ENCODE measurements around the gene CHKA.

CHKA gene

DNA sequence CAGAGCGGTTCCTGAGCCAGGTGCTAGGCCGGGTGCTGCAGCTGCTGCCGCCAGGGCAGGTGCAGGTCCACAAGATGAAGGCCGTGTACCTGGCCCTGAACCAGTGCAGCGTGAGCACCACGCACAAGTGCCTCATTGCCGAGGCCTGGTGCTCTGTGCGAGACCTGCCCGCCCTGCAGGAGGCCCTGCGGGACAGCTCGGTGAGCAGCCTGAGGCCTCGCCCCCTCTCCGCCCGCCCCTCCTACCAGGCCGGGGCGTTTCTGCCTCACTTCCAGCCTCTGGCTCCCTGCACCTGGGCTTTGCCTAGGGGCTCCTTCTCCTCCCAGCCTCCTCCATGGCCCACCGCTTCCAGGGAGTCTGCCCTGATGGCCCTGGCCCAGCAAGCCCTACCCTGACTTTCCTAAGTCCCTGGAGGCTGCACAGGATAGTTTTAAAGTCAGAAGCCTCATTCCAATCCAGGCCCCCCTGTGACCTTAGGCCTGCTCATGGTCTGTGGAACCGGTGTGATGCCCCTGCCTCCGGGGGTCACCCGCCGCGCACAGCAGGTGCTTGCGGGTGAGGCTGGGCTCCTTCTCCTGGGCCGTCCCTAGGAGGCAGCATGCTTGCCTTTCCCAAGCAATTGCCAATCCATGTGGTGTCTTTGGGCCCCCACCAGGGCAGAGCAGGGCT is 76.9 kb downstream of the CHKA start:
- DNase-seq (ENCODE audit: low spot score): no peak

DNA sequence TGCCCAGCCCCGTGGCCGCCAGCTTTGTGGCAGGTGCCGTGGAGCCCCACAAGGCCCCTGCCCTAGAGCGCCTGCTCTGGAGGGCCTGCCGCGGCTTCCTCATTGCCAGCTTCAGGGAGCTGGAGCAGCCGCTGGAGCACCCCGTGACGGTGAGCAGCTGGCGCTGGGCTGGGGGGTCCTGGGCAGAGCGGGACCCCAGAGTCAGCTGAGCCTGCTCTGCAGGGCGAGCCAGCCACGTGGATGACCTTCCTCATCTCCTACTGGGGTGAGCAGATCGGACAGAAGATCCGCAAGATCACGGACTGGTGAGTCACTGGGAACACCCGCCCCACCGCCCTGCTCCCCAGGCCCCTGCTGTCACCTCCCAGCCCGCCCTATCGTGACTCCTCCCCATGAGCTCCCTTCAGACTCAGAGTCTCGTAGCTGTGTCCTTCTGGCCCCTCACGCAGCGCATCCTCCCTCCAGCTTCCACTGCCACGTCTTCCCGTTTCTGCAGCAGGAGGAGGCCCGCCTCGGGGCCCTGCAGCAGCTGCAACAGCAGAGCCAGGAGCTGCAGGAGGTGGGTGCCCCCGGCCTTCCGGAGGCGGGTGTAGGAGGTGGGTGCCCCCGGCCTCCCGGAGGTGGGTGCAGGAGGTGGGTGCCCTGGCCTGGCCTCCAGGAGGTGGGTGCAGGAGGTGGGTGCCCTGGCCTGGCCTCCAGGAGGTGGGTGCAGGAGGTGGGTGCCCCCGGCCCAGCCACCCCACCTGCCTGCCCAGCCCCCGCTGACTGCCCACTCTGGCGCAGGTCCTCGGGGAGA is 77.6 kb downstream of the CHKA start:
- DNase-seq (ENCODE audit: low spot score): peak; percentile 76

DNA sequence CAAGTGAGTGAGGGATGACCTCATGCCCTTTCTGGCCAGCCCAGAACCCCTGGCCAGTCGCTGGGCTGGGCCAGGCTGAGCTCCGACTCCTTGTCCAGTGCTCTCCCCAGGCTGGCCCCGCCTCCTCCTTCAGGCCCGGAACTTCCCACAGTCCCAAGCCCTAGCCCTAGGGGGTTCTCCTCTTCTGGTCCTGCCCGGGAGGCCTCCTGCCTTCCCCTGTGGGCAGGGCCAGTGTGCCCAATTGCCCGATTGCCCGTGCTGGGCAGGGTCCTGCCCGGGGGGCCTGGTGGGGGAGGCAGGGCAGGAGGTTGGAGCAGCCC is 78.2 kb downstream of the CHKA start:
- no peak for DNase-seq (ENCODE audit: low spot score)

DNA sequence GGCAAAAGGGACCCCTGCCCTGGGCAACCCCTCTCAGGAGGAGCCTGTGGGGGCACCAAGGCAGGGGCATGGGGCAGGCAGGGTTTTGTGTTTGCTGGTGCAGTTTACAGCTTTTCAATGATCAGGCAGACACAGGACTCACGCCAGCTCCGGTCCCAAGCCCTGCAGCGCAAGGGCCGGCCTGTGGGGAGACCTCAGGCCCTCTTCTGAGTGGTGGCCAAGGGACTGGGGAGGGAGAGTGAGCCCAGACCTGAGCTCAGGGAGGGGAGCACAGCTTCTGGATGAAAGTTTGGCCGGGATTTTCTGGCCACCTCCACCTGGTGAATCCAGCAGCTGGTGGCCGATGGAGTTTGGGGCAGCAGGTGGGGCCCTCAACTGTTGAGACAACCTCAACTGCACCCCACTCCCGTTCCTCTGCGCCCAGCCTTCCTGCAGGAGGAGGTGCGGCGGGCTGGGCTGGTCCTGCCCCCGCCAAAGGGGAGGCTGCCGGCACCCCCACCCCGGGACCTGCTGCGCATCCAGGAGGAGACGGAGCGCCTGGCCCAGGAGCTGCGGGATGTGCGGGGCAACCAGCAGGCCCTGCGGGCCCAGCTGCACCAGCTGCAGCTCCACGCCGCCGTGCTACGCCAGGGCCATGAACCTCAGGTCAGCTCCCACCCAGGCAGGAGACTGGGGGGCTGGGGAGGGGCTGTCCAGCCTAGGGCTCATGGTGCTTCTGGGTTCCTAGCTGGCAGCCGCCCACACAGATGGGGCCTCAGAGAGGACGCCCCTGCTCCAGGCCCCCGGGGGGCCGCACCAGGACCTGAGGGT is 78.8 kb downstream of the CHKA start:
- DNase-seq (ENCODE audit: low spot score): no peak

DNA sequence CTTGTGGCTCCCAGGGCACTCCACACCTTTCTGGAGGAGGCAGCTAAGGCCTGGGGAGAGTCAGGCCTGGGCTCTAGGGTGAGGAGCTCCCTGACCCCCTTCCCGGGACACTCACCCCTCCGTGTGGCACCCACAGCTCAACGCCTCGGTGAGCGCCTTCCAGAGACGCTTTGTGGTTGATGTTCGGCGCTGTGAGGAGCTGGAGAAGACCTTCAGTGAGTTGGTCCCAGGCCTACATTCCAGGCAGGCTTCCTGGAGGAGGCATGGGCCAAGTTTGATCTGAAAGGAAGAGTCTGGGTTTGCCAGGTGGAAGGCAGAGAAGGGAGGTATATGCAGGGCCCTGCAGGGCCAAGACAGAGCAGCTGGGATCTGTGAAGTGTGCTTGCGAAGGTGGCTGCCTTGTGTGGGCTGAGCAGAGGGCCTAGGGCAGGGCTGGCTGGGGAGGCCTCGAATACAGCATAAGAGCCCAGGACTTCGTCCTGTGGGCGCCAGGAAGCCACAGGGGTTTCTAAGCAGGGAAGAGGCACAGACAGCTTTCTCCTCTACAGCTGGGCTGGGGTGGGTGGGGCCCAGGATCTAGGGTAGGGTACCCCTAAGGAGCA is 79.5 kb downstream of the CHKA start:
- no peak for DNase-seq (ENCODE audit: low spot score)

DNA sequence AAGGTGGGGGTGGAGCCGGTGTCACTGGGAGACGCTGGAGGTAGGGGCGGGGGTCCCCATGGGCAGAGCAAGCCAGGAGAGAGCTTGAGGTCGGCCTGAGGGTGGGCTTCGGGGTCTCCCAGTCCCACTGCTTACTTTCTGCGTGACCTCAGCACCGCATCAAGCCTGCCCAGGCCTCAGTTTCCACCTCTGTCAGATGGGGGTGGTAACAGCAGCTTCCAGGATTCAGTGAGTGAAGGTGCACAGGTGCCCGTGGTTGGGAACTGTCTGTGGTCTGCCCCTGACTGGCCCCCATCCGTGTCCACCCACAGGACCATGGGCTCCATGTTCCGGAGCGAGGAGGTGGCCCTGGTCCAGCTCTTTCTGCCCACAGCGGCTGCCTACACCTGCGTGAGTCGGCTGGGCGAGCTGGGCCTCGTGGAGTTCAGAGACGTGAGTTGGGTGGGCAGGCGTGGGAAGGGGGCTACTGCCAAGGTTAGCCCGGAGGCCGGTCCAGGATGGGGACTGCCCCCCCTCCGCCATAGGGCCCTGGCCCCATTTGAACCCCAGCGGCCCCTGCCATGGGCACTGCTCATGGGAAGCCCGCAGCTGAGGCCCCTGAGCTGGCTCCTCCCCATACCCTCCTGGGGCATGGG is 80.1 kb downstream of the CHKA start:
- no peak for DNase-seq (ENCODE audit: low spot score)

DNA sequence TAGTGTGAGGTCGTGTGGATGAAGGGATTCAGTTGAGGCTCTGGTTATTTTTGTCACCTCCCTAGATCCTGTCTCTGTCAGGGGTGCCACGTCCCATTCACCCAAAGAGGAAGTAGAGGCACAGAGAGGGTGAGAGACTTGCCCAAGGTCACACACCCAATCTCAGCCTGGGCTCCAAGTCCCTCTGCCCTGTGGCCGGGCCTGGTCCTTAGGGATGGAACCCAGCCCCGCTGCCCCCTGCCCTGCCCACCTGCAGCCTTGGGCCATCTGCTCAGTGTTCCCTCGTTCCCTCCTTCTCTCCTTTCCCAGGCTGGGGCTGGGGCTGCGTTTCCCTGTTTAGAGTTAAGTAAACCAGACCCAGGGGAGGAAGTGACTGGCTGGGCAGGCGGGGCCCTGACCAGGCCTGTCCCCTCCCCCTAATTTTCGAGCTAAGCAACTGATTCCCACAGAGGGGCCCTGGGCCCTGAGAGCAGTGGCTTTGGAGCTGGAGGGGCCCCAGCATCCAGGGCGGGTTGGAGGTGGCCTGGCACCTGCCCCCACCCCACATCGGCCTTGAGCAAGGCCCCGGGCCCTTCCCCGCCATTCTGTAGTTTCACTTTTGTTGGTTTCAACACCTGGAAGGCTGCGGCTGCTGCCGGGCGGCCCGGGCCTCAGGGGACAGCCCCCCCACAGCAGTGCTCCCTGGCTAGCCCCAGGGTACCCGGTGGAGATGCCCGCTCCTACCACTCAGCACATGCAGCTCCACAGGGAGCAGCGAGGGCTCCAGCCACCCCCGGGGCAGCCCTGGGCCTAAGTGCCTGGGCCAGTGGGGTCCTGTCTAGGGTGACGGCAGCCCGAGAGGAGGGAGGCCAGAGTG is 80.9 kb downstream of the CHKA start:
- DNase-seq (ENCODE audit: low spot score): peak; percentile 64

DNA sequence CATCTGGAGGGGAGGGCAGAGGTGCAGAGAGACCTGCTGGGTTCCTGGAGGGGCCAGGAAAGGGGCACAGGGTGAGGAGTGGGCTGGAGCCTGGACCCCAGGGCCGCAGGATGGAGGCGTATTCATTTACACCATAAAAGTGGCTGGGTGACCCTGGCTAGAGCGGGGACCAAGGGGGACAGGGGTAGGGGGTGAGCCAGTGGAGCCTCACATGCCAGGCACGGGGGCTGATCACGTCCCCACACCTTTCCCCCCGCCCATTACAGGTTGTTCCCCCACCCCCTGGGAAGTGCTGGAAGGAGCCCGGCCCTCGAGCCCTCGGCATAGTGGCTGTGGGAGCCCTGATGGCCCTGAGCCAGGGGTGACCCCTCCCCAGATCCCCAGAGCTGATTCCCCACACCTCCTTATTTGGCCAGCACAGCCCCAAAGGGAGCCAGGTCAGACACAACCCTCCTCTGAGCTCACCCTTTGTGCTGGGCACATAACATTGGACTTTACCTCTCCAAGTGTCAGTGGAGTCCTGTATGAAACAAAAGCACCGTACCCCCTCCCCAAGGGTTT is 81.6 kb downstream of the CHKA start:
- DNase-seq (ENCODE audit: low spot score): no peak

DNA sequence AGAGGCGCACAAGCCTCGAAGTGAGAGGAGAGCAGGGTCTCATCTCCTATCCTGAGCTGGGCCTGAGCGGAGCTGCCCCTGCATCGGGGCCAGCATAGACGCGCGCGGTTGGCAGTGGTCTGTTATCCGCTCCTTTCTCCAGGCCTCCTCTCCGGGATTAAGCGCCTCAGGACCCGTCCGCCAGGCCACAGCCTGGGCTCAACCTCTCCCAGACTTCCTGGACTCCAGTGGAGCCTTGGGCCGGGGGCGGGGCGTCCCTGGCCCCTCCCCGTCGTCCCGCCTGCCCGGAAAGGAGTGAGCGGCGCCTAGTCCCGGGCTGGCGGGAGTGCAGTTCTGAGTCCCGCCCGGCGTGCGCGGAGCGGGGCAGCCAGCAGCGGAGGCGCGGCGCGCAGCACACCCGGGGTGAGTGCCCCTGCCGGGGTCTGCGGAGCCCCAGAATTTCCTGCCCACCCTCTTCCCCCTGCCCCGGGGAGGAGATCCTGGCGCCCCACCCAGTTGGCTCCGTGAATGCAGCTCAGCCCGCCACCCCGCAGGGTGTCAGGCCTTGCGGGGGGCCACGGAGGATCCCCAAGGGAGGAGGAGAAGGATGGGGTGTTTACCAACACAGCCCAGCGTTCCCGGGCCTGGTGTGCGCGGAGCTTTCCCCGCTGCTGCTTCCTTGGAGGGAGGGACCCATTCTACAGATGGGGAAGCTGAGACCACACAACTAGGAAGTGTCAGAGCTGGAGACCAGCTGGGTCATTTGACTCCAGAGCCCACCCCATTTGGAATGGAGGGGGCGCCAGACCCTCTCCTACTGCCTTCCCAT is 82.3 kb downstream of the CHKA start, which contains the start of gene TCIRG1:
Gene TCIRG1 (plus strand): TSS at position 308 of the 808 bp plus-strand sequence. CDS start 2,247 bp downstream, outside the sequence.
- peak; percentile 95 for DNase-seq (ENCODE audit: low spot score)

DNA sequence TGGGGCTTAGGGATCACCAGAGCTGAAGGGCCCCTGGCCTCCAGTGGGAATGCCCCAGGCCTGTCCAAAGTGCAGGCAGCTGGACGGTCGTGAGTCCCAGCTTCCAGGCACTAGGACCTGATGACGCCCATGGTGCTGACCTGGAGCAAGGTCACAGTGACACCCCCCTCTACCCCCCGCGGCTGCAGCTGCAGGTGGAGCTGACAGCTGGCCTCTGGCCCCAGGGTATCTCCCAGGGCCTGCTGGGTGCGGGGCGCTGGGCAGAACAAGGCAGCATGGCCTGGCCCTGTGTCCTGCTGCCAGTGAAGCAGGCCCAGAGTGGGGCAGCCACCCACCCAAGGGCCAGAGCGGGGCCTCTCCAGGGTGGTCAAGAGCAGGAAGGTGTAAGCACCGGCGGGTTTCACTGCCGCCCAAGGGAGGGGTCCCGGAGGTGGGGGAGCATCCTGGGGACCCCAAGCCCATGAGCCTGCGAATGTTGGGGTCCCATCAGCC is 82.9 kb downstream of the CHKA start:
- DNase-seq (ENCODE audit: low spot score): no peak

DNA sequence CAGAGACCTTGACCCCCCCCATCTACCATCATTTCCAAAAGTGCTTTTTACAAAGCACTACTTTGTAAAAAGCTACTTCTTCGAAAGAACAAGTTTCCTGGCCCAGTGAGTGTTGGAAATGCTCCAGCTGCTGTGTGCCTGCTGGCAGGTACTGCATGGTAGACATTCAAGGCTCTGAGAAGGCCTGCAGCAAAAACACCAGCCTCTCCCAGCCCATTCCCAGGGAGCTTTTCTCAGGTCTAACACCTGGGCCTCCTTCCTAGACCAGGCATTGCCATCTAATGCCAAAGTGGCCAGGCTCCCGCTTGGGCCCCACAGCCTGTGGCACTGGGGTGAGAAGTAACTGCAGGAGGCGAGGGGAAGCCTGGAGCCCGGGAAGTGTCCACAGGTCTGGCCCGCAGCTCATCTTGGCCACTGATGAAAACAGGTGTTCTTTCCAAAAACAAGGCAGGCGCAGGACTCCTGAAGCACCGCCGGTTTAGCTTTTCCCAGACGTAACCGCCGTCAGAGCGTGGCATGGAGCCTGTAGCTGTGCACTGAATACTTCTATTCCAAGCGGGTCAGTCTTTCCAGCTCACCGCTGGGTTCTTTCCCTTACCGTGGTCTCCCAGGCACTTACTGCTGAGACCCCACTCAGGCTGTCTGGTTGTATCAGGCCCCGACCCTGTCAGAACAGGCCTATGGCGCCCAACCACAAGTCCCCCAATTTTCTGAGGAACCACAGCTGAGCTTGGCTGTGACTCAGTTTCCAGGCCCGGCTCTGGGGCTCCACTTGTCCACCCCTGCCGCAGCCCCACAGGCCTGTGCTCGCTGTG is 83.6 kb downstream of the CHKA start:
- DNase-seq (ENCODE audit: low spot score): no peak

DNA sequence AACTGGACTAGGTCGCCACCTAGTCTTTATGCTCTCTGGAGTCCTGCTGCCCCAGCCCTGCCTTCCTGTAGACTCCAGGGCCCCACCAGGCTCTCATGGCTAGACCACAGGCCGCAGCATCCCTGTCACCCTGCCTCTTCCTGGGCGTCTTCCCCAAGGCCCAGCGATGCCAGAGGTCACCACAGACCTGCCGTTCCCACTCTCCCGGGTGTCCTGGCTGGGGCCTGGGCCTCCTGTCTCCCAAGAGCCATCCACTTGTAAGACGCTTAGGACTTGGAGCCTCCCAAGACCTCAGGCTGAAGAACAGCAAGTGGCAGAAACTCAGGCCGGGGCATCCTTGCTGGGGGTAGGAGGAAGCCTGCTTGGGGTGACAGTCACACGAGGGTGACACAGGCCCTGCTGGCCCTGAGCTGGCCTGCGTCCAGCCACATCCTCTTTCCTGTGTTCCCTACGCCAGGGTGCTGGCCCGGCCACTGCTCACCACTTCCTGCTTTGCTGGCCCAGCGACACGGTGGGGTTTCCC is 84.4 kb downstream of the CHKA start:
- DNase-seq (ENCODE audit: low spot score): no peak

DNA sequence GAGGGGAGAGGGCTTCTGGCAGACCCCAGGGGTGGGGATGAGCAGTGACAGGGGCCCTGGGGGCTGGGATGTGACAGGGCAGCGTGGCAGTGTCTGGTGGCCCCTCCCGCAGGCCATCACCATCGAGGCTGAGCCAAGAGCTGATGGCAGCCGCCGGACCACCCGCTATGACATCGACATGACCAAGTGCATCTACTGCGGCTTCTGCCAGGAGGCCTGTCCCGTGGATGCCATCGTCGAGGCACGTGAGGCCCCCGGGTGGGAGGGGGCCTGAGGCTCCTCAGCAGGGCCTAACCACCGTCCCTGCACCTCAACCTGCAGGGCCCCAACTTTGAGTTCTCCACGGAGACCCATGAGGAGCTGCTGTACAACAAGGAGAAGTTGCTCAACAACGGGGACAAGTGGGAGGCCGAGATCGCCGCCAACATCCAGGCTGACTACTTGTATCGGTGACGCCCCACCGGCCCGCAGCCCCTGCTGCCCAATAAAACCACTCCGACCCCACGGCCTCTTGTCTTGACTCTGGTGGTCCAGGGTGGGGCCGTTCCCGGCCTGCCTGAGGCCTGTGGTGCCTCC is 85.0 kb downstream of the CHKA start:
- DNase-seq (ENCODE audit: low spot score): no peak

DNA sequence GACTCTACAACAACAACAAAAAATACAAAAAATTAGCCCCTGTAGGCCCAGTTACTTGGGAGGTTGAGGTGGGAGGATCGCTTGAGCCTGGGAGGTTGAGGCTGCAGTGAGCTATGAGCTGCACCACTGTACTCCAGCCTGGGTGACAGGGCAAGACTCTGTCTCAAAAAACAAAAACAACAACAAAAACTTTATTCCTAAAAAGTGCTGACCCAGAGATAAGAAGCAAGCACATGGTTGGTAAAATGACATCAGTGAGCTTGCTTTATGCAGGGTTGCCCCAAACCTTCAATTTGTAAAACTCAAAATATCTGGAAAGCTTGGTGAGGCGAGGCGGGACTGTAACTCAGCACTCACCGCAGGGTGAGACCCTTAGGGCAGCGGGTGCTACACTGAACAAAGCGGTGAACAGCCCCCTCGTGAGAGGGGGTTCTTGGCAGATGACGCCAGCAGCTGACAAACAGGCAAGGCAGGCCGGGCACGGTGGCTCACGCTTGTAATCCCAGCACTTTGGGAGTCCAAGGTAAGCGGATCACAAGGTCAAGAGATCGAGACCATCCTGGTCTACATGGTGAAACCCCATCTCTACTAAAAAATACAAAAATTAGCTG is 85.8 kb downstream of the CHKA start:
- no peak for DNase-seq (ENCODE audit: low spot score)

DNA sequence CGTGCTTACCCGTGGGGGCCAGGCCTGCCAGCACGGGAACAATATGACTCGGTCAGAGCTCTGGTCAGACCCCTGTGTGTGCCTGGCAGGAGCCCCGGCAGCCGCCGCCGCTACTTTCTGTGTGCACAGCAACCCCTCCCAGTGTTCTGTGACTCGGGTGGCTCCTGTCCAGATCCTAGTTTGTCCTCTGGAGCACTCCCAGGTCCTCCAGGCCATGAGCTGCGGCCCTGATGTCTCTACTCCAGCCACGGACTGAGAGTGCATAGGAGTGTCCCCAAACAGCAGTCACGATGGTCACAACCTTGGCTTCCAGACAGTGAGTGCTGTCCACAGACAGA is 87.5 kb downstream of the CHKA start:
- DNase-seq (ENCODE audit: low spot score): no peak

DNA sequence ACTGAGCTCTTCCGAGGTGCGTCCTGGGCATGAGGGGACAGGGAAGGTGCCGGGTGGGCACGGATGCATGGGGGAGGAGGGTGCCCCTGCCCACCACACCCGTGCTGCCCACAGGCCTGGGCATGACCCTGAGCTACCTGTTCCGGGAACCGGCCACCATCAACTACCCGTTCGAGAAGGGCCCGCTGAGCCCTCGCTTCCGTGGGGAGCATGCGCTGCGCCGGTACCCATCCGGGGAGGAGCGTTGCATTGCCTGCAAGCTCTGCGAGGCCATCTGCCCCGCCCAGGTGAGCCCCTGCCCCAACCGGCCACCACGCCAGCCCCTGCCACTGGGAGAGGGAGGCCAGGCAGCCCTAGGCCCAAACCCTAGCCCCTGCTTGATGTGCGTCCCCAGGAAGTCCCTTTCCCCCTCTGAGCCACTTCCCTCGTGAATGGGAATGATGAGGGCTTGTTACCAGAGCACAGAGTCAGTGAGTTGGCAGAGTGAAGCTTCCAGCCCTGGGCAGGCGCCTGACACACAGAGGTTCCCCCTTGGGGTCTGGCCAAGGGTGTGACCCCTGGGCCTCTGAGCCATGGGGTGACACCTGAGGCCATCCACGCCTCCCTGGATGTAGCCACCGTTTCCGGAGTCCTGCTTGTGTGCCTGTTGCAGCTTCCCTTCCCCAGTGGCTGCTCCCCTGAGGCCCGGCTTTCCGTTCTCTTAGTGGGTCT is 88.0 kb downstream of the CHKA start:
- DNase-seq (ENCODE audit: low spot score): no peak

DNA sequence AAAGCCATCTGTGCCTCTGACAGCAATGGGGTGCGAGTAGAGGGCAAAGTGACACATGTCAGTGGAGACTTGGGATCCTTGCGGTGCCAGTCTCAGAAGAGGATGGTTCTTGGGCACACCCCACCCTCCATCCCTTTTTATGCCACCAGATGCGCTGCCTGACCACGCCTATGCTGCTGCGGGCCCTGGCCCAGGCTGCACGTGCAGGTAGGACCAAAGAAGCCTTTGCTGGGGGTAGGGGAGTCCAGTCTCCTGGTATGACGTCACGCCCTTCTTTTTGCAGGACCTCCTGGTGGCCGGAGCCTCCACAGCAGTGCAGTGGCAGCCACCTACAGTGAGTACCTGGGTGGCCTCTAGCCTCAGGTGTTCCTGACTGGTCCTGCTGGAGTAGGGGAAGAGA is 89.2 kb downstream of the CHKA start:
- no peak for DNase-seq (ENCODE audit: low spot score)

Data from AG08395 (cell line).